Cortex of kidney (tissue), 1 donor: ENCODE measurements around the gene PTPN5.
"Not testable (repeated sequence)": the region's sequence is repeated elsewhere in the genome, so short reads cannot be mapped to it uniquely, and the experiment has no call there.

ENCODE experiments used
- DNase-seq: peaks from one replicate; lab custom pipeline; 2025; lab: John Stamatoyannopoulos, UW

Gene PTPN5

GRCh38 chr11:18681949-18682348, 109.6 kb downstream of the PTPN5 start:
- not testable (repeated sequence) for DNase-seq
